IMR-90 (cell line): Measurements from ENCODE around the gene AAMDC. TPM values are rescaled to one million over a fixed set of nuclear protein-coding genes. Genes with fewer than 3 reads are reported as not detected.

Experiments
- ATAC-seq: fragments of 200-7000 bp; cut with Tn5 transposase; 2 replicates; pipeline ENCODE4 v1.9.1; 2020; ENCODE audit warnings: low read depth, mild to moderate bottlenecking, moderate library complexity
- BruUV-seq: library from RNA; stranded (reverse); fragments of 400-500 nt; replicated peaks from 2 replicates; lab custom pipeline; 2021; lab: Mats Ljungman, UMichigan
- CTCF ChIA-PET: fragments of 300-600 bp; formaldehyde crosslinking; extraction: SDS; loops from one replicate; lab custom pipeline; 2021; ENCODE audit warnings: antibody characterized with exemption; lab: Yijun Ruan, JAX
- POLR2A ChIA-PET: fragments of 300-600 bp; sonication (Branson Sonifier 250); formaldehyde crosslinking; loops from one replicate; lab custom pipeline; 2022; ENCODE audit warnings: antibody characterized with exemption; ENCODE audit not compliant: unreplicated experiment; lab: Charles Lee
- DNase-seq: peaks from one replicate; pipeline ENCODE4 v3.0.0; 2013
- H2AFZ ChIP-seq: replicated peaks from 2 replicates; pipeline ENCODE3; 2013; ENCODE audit warnings: low read length, mild to moderate bottlenecking; ENCODE audit not compliant: poor library complexity
- H2AK5ac ChIP-seq: 2 replicates; pipeline ENCODE4 v1.6.1; 2013; ENCODE audit warnings: low read depth, low read length, inconsistent platforms
- H2AK9ac ChIP-seq: replicated peaks from 2 replicates; pipeline ENCODE3; 2013; ENCODE audit warnings: mild to moderate bottlenecking, low read depth, low read length, moderate library complexity; ENCODE audit not compliant: poor library complexity
- H2BK120ac ChIP-seq: 2 replicates; pipeline ENCODE4 v1.6.1; 2013; ENCODE audit warnings: low read depth, low read length, inconsistent platforms
- H2BK15ac ChIP-seq: 3 replicates; pipeline ENCODE4 v1.6.1; 2013; ENCODE audit warnings: low read depth, low read length, inconsistent platforms
- H2BK20ac ChIP-seq: 2 replicates; pipeline ENCODE4 v1.6.1; 2013; ENCODE audit warnings: low read depth, mild to moderate bottlenecking, inconsistent platforms, low read length, moderate library complexity
- H2BK5ac ChIP-seq: 2 replicates; pipeline ENCODE4 v1.6.1; 2013; ENCODE audit warnings: mild to moderate bottlenecking, low read depth, low read length, inconsistent platforms; ENCODE audit not compliant: poor library complexity, severe bottlenecking
- H3K14ac ChIP-seq: replicated peaks from 2 replicates; pipeline ENCODE4 v1.6.1; 2013; ENCODE audit warnings: low read depth, low read length, inconsistent platforms
- H3K18ac ChIP-seq: 2 replicates; pipeline ENCODE4 v1.6.1; 2013; ENCODE audit warnings: low read depth, low read length, control low read depth
- H3K23ac ChIP-seq: 2 replicates; pipeline ENCODE4 v1.6.1; 2013; ENCODE audit warnings: low read depth, low read length, inconsistent platforms
- H3K27ac ChIP-seq: 2 replicates; pipeline ENCODE4 v1.5.1; 2013; ENCODE audit warnings: mild to moderate bottlenecking, control low read depth, low read length; ENCODE audit not compliant: insufficient read depth
- H3K27me3 ChIP-seq: 2 replicates; pipeline ENCODE4 v1.6.1; 2013; ENCODE audit warnings: low read length; ENCODE audit not compliant: control insufficient read depth, insufficient read depth
- H3K36me3 ChIP-seq: 2 replicates; pipeline ENCODE4 v1.6.1; 2013; ENCODE audit warnings: low read length, mixed read lengths; ENCODE audit not compliant: control insufficient read depth, insufficient read depth
- H3K4ac ChIP-seq: 2 replicates; pipeline ENCODE4 v1.6.1; 2013; ENCODE audit warnings: low read depth, low read length, inconsistent platforms
- H3K4me1 ChIP-seq: 2 replicates; pipeline ENCODE4 v1.6.1; 2013; ENCODE audit warnings: low read length, mixed read lengths; ENCODE audit not compliant: control insufficient read depth, insufficient read depth
- H3K4me2 ChIP-seq: 2 replicates; pipeline ENCODE4 v1.6.1; 2013; ENCODE audit warnings: low read depth, mild to moderate bottlenecking, control low read depth, low read length, moderate library complexity
- H3K4me3 ChIP-seq: 2 replicates; pipeline ENCODE4 v1.5.1; 2013; ENCODE audit warnings: low read depth, mild to moderate bottlenecking, control low read depth, low read length, moderate library complexity; ENCODE audit not compliant: insufficient read depth
- H3K56ac ChIP-seq: 2 replicates; pipeline ENCODE4 v1.6.1; 2013; ENCODE audit warnings: low read length, inconsistent platforms; ENCODE audit not compliant: insufficient read depth; ENCODE audit errors: extremely low read depth
- H3K79me1 ChIP-seq, 2 experiments: 2 replicates each; pipeline ENCODE4 v1.6.1; 2013; ENCODE audit warnings: low read length in 2 of 2, inconsistent platforms in 1 of 2, low read depth in 1 of 2
- H3K9ac ChIP-seq: 2 replicates; pipeline ENCODE4 v1.6.1; 2013; ENCODE audit warnings: low read depth, low read length, control low read depth
- H3K9me1 ChIP-seq: 2 replicates; pipeline ENCODE4 v1.6.1; 2013; ENCODE audit warnings: low read length, inconsistent platforms; ENCODE audit not compliant: insufficient read depth
- H3K9me3 ChIP-seq: 2 replicates; pipeline ENCODE4 v1.6.1; 2013; ENCODE audit warnings: low read length; ENCODE audit not compliant: control insufficient read depth, insufficient read depth
- H4K20me1 ChIP-seq: 2 replicates; pipeline ENCODE4 v1.6.1; 2013; ENCODE audit warnings: low read length, inconsistent platforms; ENCODE audit not compliant: insufficient read depth
- H4K5ac ChIP-seq: 2 replicates; pipeline ENCODE4 v1.6.1; 2013; ENCODE audit warnings: mild to moderate bottlenecking, low read depth, low read length, control low read depth
- H4K8ac ChIP-seq, 2 experiments: 2 replicates each; pipeline ENCODE4 v1.6.1; 2013; ENCODE audit warnings: low read depth in 2 of 2, low read length in 2 of 2, control low read depth in 1 of 2, inconsistent platforms in 1 of 2
- H4K91ac ChIP-seq: 2 replicates; pipeline ENCODE4 v1.6.1; 2013; ENCODE audit warnings: low read depth, low read length, inconsistent platforms; ENCODE audit not compliant: insufficient read depth
- BHLHE40 ChIP-seq: fragments of 150-350 bp; IDR thresholded peaks from 2 replicates; pipeline ENCODE4 v1.6.1; 2016; ENCODE audit warnings: mild to moderate bottlenecking, low read depth, low read length
- CEBPB ChIP-seq: IDR thresholded peaks from 2 replicates; pipeline ENCODE4 v1.6.1; 2012; ENCODE audit warnings: low read depth, low read length, improper control_type of control experiment
- CHD1 ChIP-seq: IDR thresholded peaks from 2 replicates; pipeline ENCODE4 v1.6.1; 2012; ENCODE audit warnings: low read depth, low read length, improper control_type of control experiment
- CTCF ChIP-seq: conservative IDR thresholded peaks from 2 replicates; pipeline ENCODE4 v1.5.1; 2012; ENCODE audit warnings: mild to moderate bottlenecking, low read depth, low read length, improper control_type of control experiment
- FOS ChIP-seq: fragments of 150-350 bp; IDR thresholded peaks from 2 replicates; pipeline ENCODE4 v1.6.1; 2016; ENCODE audit warnings: low read depth, low read length
- MAFK ChIP-seq: IDR thresholded peaks from 2 replicates; pipeline ENCODE4 v1.6.1; 2012; ENCODE audit warnings: low read depth, low read length, improper control_type of control experiment
- MAZ ChIP-seq: IDR thresholded peaks from 2 replicates; pipeline ENCODE4 v1.6.1; 2012; ENCODE audit warnings: low read depth, mild to moderate bottlenecking, low read length, improper control_type of control experiment, moderate library complexity, borderline replicate concordance
- MXI1 ChIP-seq: IDR thresholded peaks from 2 replicates; pipeline ENCODE4 v1.6.1; 2012; ENCODE audit warnings: low read depth, mild to moderate bottlenecking, low read length, moderate library complexity, borderline replicate concordance
- NFE2L2 ChIP-seq: fragments of 150-350 bp; IDR thresholded peaks from 2 replicates; pipeline ENCODE4 v1.6.1; 2016; ENCODE audit warnings: low read depth, mild to moderate bottlenecking, low read length
- POLR2A ChIP-seq: IDR thresholded peaks from 2 replicates; pipeline ENCODE4 v1.6.1; 2012; ENCODE audit warnings: mild to moderate bottlenecking, low read depth, low read length
- RAD21 ChIP-seq: IDR thresholded peaks from 2 replicates; pipeline ENCODE4 v1.6.1; 2012; ENCODE audit warnings: low read length, improper control_type of control experiment
- RCOR1 ChIP-seq: IDR thresholded peaks from 2 replicates; pipeline ENCODE4 v1.6.1; 2012; ENCODE audit warnings: mild to moderate bottlenecking, low read length, improper control_type of control experiment; ENCODE audit not compliant: insufficient replicate concordance
- RFX5 ChIP-seq: IDR thresholded peaks from 2 replicates; pipeline ENCODE4 v1.8.0; 2012; ENCODE audit warnings: low read depth, mild to moderate bottlenecking, low read length, moderate library complexity
- SMC3 ChIP-seq: fragments of 150-350 bp; IDR thresholded peaks from 2 replicates; pipeline ENCODE4 v1.6.1; 2016; ENCODE audit warnings: low read depth, mild to moderate bottlenecking, antibody characterized with exemption, low read length, moderate library complexity
- WGBS, 2 experiments: methylation state at CpG; one replicate each; pipeline versions ENCODE4 v1.1.5 to v1.1.7; 2013; ENCODE audit warnings: missing lambda C conversion rate in 2 of 2; ENCODE audit not compliant: insufficient read length in 1 of 2; ENCODE audit errors: extremely low coverage in 2 of 2; 5-methylcytosine and 5-hydroxymethylcytosine counted together
- dilution Hi-C: fragments of 300-500 bp; cut with HindIII; formaldehyde crosslinking; loops from one replicate; pipeline ENCODE4 v1.14.3; 2018; ENCODE audit warnings: low sequenced_read_pairs; ENCODE audit not compliant: unreplicated experiment
- in situ Hi-C: fragments of 300-500 bp; cut with MboI; formaldehyde crosslinking; loops from 3 replicates; pipeline ENCODE4 v1.14.3; 2019; ENCODE audit warnings: low sequenced_read_pairs, inconsistent platforms, mixed read lengths
- intact Hi-C: fragments of 100-400 bp; cut with micrococcal nuclease; formaldehyde crosslinking; loops from 2 replicates; pipeline ENCODE4 v1.10.0; 2022
- polyA plus RNA-seq, 3 experiments: library from polyadenylated mRNA; depleted of rRNA; stranded (reverse); fragments of >200 nt; gene quantifications; 2 replicates each; pipeline ENCODE4 v1.2.3, GENCODE V29; 2012; ENCODE audit warnings: low replicate concordance in 1 of 3
- total RNA-seq: library from RNA; depleted of rRNA; stranded (reverse); fragments of >200 nt; gene quantifications from 2 replicates; pipeline ENCODE4 v1.2.3, GENCODE V29; 2012
- TF ChIP-seq, protein P1 (sequence below): fragments of 150-350 bp; IDR thresholded peaks from 2 replicates; pipeline ENCODE4 v1.6.1; 2016; ENCODE audit warnings: low read depth, mild to moderate bottlenecking, low read length, moderate library complexity, borderline replicate concordance
- TF ChIP-seq, protein P2 (sequence below): fragments of 150-350 bp; IDR thresholded peaks from 2 replicates; pipeline ENCODE4 v1.6.1; 2017; ENCODE audit warnings: mild to moderate bottlenecking, antibody characterized with exemption, low read length, low read depth

AAMDC gene
- total and polyA plus RNA-seq, 2 of the 4 experiments (the other 2 are of a cell fraction) = 15.8 to 47.6 TPM

GRCh38 chr11:77778549-77778948, 42.4 kb upstream of the AAMDC start:
- no TSS peak for BruUV-seq
- Histone ChIP-seq H2BK15ac (no peak overlapping the region), H3K56ac (no peak overlapping the region), H3K9me1 (peaks cover 4% of the 10 kb centered on the region; the same call in 1 of the 2 replicates), H4K91ac (no peak overlapping the region), H3K4me1 (0 out of 2 replicates have a peak, but pooled peaks cover 1% of the 10 kb centered on the region), H2BK5ac (no peak overlapping the region), H3K4me3 (no peak overlapping the region), H3K36me3 (peaks cover 2% of the 10 kb centered on the region), H3K14ac (no peak overlapping the region), H4K20me1 (peaks cover 86% of the 10 kb centered on the region), H3K23ac (no peak overlapping the region), H3K27ac (no peak overlapping the region), H4K5ac (no peak overlapping the region), H3K4ac (no peak overlapping the region), H2AFZ (no peak overlapping the region), H4K8ac (no peak overlapping the region), H3K4me2 (no peak overlapping the region), H2BK120ac (no peak overlapping the region), H3K18ac (no peak overlapping the region), H3K9ac (no peak overlapping the region), H2BK20ac (no peak overlapping the region), H3K27me3 (no peaks in the 10 kb centered on the region), H3K9me3 (no peaks in the 10 kb centered on the region), H2AK9ac (no peak overlapping the region), H3K79me1 (peaks cover 30 to 70% of the 10 kb centered on the region in 2 experiments), H2AK5ac (no peak overlapping the region)
- intact Hi-C loops (no loop called here), dilution Hi-C loops (no loop called here), in situ Hi-C loops (loop anchor here (10.0 kb wide), 1 partner anchor 216 kb away; the partner anchor contains the start of gene INTS4)
- DNase-seq = no peak
- TF ChIP-seq CHD1 = no peak
- no peak for TF ChIP-seq BHLHE40
- TF ChIP-seq, protein P1, sequence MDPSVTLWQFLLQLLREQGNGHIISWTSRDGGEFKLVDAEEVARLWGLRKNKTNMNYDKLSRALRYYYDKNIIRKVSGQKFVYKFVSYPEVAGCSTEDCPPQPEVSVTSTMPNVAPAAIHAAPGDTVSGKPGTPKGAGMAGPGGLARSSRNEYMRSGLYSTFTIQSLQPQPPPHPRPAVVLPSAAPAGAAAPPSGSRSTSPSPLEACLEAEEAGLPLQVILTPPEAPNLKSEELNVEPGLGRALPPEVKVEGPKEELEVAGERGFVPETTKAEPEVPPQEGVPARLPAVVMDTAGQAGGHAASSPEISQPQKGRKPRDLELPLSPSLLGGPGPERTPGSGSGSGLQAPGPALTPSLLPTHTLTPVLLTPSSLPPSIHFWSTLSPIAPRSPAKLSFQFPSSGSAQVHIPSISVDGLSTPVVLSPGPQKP = no peak
- no peak for TF ChIP-seq RFX5
- TF ChIP-seq RCOR1 = no peak
- TF ChIP-seq MXI1 = no peak
- no peak for TF ChIP-seq MAZ
- no peak for TF ChIP-seq CEBPB
- no peak for TF ChIP-seq CTCF
- TF ChIP-seq POLR2A = no peak
- no peak for TF ChIP-seq NFE2L2
- no peak for TF ChIP-seq SMC3
- no peak for TF ChIP-seq MAFK
- TF ChIP-seq, protein P2, sequence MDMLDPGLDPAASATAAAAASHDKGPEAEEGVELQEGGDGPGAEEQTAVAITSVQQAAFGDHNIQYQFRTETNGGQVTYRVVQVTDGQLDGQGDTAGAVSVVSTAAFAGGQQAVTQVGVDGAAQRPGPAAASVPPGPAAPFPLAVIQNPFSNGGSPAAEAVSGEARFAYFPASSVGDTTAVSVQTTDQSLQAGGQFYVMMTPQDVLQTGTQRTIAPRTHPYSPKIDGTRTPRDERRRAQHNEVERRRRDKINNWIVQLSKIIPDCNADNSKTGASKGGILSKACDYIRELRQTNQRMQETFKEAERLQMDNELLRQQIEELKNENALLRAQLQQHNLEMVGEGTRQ = no peak
- no peak for TF ChIP-seq RAD21
- no peak for TF ChIP-seq FOS
- CTCF ChIA-PET = no interaction called here
- WGBS, 2 experiments = 60% methylated on average over 1 of the region's 1 CpG; no CpG with 5 or more reads in 1 of the 2 experiments
- no peak for ATAC-seq
- POLR2A ChIA-PET = no interaction called here
